Fibroblast of skin of right biceps (primary cell): ENCODE results near the gene ISYNA1.

ENCODE experiments used
- DNase-seq: peaks from one replicate; pipeline ENCODE4 v3.0.0-alpha.2; 2013

Gene ISYNA1

DNA sequence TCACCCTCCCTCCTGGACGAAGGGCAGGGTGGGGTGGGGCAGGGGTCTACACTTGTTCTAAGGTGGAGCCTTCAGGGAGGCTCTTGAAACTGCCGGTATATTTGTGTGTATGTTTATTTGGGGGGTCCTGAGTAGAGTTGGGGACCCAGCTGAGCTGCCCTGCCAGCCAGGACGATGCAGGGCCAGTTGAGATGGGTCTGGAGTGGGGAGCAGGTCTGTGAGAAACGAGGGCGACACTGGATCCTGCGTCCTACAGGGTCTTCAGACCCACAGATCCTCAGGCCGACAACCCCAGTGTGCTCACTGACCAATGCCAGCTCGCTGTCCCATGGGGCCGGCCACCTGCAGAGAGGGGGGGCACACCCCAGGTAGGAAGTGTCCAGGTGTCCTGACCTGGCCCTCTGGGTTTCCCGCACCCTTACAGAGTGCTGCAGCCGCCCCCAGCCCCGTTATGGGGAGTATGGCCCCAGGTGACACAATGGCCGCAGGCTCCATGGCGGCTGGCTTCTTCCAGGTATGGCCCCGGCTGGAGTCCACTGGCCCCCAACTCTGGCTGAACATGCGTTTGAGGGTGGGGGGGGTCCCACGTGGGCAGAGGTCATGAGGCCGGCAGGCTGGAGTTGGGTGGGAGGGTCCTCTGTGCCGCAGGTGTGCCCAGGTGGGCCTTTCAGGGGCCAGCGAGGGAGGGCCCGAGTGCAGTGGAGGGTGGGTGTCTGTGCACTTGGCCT is 7.4 kb downstream of the ISYNA1 start:
- DNase-seq: no peak

- no peak for DNase-seq
Measured at GRCh38 chr19:18429717-18430416, 8.1 kb downstream of the ISYNA1 start.

- DNase-seq: peak; percentile 91
Measured at GRCh38 chr19:18428787-18429674, 8.9 kb downstream of the ISYNA1 start.

DNA sequence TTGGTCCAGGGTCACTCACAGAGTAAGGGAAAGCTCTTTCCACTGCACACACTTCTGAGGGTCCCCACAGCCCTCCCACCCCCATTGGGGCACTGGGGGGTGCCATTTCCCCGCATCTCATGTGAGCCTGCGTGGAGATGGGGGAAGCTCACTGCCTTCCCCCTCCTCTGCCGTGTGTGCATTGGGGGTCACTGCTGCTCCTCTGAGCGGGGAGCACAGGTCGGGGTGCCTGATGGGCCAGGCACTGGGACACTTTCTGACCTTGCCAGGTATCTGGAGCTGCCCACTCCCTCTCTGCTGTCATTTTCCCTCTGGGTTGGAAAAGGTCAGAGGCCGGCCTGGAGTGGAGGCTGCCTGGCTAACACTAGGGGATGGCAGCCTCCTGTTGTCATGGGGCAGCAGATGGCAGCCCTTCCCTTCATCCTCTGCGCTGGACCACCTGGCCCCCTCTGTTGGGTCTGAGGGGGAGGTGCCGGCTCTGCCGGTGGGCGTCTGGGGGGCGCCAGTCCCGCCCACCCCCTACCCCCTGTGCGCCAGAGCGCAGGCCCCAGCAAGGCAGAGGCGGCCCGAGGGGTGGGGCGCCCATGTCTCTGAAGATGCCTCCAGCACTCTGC is 9.7 kb downstream of the ISYNA1 start:
- no peak for DNase-seq

DNA sequence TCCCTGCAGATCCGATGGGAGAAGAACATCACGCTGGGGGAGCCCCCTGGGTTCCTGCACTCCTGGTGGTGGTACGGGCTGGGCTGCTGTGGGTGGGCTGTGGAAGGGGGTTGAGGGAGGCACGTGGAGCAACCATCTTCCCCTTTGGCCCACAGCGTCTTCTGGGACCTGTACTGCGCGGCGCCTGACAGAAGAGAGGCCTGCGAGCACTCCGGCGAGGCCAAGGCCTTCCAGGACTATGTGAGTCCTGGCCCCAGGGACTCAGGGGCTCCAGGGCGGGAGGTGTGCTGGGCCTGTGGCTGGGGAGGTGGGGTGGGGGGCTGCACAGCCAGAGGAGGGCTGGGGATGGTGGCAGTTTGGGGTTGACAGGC is 10.2 kb downstream of the ISYNA1 start:
- DNase-seq: no peak

DNA sequence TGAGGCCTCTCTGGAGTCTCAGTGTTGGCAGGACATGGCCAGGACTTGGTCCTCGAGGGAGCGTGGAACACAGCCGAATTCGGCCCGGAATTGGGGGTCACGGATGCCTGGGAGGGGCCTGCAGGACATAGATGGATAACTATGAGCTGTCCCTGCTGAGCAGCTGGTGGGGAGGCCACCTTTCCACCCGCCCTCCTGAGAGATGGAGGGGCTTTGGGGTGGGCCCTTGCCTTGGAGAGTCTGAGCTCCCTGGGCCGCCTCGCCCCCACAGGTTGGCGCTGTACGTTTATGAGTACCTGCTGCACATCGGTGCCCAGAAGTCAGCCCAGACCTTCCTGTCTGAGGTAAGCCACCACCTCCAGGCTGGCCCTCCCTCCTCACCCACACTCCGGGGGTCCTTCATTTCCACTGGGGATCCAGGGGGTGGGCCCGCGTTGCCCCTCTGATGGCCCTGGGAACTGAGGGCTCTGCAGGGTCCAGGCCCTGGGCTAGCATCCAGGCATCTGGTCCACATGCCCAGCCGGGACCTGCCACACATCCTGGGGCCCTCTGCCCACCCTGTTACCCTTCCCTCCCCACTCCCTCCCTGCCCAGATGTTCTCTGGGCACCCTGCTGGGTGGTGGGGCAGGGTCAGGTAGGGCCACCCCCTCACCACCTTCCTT is 10.7 kb downstream of the ISYNA1 start:
- no peak for DNase-seq

DNA sequence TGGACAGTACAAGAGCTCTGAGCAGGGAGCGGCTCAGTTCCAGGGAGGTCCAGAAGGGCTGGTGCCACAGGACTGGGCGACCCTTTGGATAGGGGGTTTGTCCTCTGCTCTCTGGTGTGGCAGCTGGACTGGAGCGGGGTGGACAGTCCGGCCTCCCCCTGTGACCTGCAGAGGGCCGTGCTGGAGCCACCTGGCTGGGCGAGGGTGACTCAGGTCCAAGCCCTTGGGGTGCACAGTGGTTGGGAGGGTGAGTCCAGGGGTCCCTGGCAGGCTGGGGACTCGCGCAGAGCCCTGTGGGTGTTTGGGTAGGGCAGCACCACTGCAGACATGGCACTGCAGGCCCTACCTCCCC is 11.5 kb downstream of the ISYNA1 start:
- no peak for DNase-seq

DNA sequence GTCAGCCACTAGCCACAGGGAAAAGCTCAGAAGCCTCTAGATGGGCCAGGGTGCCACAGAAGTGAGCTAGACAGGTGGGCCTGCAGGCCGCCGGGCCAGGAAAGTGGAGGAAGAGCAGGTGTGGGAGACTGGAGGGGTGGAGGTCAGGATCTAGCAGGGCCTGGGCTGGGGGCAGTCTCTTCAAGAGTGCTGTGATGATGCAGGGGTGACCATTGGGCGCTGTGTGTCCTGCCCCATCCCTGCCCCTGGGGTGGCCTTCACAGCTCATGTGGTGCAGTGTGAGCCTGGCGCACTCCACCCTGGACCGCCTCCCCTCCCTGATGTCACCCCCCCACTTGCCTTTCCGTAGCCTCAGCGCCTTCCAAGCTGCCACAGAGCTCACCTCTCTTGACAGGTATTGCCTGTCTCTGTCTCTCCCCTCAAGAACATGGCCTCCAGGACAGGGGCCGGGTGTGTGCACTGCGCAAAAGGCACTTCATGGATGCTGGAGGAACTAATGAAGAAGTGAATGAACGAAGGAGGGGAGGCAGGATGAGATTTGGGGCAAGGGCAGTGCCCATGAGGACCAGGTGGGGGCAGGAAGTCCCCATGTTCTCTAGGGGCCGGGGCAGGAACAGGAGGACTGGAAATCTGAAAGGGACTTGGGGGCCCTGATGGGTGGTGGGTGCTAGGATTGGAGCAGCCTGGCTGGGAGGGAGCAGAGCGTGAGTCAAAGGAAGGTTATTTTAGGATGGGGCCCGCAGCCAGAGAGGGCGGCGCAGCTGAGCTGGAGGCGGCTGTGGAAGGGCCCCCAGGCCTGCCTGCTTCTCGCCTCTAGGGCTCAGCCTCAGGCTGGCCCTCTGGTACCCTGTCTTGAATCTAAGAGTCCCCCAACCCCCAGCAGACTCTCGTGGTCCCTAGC is 12.2 kb downstream of the ISYNA1 start:
- DNase-seq: peak; percentile 80

GRCh38 chr19:18424890-18425514 is 12.9 kb downstream of the ISYNA1 start:
- no peak for DNase-seq

DNA sequence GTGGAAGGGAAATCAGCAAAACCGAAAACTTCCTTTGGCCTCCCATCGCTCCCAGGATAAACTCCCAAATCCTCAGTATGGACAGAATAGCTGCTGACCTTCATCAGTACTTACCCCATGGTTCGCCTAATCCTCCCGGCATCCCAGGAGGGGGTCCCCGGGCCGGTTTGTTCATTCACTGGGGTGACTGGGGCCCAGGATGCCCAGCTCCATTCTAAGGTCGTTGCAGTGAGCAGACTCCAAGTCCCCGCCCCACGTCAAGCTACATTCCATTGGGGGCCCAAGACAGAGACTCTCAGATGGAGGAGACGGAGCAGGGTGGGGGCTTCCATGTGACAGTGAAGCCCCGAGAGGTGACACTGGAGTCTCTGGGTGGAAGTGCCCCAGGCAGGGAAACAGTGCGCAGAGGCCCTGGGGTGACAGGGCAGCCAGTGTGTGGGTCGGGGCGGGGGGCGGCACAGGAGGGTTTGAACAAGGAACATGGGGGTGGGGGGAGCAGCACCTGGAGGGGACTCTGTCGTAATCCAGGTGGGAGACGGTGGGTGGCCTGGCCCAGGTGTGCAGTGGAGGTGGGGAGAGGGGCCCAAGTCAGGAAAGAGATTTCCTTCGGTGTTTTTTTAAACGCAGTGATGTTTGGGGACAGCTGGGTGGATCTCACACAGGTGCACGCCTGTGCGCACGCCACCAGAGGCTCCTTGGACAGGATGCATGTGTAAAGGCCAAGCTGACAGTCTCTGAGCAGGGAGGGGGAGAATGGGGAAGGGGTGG is 13.6 kb downstream of the ISYNA1 start:
- no peak for DNase-seq

DNA sequence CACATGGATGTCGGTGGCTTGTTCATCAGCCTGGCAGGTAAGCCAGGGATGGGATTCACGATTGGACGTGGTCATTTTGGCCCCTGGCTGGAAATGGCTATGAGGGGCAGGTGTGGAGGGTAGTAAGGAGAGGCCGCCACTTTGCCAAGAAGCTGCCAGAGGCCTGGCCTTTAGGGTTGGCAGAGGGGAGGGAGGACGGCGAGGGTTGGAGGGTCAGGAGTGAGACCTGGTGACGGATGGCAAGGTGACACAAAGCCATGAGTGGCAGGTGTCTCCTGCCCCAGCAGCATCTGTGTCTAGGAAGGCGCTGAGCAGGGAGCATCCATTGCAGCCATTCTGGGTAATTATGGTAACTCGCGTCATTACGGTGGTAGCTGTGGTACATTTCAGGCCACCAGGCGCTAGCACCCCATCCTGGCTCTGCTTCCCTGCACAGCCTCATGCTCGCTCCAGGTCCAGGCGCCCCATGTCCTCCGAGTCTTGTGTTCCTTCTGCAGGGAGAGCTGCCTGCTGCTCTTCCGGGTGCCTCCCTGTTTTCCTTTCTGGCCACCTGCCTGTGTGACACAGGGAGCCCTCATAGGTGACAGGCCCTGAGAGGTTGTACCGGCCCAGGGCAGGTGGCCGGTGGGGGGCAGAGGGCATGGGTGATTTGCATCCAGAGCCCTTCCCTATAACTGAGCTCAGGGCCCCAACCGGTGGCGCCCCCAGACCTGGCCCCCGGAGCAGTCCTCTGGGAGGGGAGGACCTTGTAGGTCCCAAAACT is 14.5 kb downstream of the ISYNA1 start:
- no peak for DNase-seq

GRCh38 chr19:18422530-18423191 is 15.3 kb downstream of the ISYNA1 start:
- DNase-seq: no peak

GRCh38 chr19:18421371-18421959 is 16.5 kb downstream of the ISYNA1 start:
- no peak for DNase-seq

DNA sequence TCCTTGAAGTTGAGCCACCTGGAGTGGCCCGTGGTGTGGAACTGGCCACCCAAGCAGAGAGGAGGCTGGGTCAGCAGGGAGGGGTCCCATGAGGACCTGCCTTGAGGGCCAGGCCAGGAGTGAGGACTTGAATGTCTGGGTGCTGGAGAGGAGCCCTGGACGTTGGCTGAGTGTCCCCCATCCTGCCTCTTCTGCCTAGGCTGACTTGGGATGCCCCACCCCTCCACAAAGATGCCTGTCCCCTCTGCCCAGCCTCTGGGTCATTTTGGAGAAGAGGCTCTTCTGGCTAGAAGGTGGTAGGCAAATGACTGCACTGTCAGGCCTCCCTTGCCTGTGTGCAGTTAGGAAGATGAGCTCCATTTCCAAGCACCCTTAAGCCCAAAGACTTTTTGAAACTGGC is 17.0 kb downstream of the ISYNA1 start:
- no peak for DNase-seq

DNA sequence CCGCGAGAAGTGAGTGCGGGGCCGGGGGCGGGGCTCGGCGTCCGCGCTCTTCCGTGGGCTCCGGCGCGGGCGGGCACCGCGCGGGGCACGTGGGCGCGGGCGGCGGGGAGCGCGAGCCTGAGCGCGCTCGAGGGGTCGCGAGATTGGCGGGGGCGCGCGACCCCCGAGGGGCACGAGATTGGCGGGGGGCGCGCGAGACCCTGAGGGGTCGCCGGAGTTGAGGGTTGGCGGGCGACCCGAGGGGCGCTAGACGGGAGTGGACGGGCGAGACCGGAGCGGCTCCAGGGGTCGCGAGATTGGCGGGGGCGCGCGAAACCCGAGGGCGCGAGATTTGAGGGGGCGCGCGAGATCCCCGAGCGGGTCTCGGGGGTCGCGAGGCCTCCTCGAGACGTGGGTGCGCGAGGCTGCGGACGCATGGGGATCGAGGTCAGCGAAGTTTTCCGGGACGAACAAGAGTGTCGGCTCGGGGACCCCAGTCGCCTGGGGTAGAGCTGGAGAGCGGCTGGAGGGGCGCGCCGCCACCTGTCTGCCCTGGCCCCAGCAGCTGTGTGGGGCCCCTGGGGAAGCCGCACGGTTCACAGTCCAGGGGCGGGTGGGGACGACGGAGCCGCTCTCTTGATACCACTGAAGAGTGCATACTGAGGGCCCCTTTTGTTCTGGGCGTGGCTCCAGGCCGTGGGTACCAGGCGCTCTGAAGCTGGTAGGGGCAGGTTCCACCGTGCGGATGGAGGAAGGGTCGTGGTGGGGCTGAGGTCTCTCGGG is 18.1 kb downstream of the ISYNA1 start:
- DNase-seq: no peak

- DNase-seq: peak; percentile 87
Measured at GRCh38 chr19:18419195-18419698, 18.7 kb downstream of the ISYNA1 start, which contains the start of gene SSBP4. TSS of gene SSBP4 (plus strand) at chr19:18419398. CDS start at chr19:18419649, 251 bp downstream.

DNA sequence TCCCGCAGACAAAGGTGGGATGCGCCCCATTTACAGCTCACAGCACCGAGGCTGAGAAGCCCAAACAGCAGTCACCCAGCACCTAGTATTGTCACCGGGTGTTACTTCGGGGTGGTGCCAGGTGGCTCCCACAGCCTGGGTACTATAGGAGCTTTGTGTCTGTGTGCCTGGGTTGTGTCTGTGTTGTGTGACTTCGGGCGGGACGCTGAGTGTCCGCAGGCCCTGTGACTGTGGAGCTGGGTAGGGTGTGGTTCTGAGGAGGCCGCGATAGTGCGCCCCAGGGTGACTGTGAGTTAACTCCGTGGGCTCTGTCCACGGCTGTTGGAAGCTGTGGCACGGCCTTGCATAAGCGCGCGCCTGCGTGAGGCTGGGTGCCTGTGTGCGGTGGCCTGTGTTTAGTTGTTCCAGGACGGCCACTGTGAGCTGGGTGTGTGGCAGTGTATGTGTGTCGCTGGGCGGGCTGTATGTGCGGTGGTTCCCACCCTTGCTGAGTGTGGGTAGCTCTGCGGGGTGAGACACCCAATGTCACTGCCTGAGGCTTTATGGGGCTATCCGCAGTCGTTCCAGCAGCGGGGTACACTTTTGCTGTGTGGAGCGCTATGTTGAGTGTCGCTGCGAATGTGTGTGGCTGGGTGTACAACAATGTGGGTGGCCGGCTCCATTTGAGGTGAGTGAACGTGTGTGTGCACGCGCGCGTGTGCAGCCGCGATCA is 19.3 kb downstream of the ISYNA1 start:
- no peak for DNase-seq
